ENCODE data around the gene SDK1. TPM values are rescaled to one million over a fixed set of nuclear protein-coding genes. Genes with fewer than 3 reads are reported as not detected.

Gene SDK1
- total and polyA plus RNA-seq, 7 experiments from 2014 or later, result 0.07 to 2.5 (median 0.54) TPM

GRCh38 chr7:3453398-3453797 is 152.3 kb downstream of the SDK1 start:
- POLR2A ChIA-PET, result no interaction called here
- ATAC-seq (no peak), DNase-seq (no peak)
- H3K36me3 ChIP-seq (ENCODE audit: control insufficient read depth in 2 of 3, insufficient read depth in 3 of 3, low read length in 3 of 3), result no peaks in the 10 kb centered on the region
- peaks cover 0 to 30% (median 4%) of the 10 kb centered on the region in 11 donors for H3K9me3 Mint-ChIP-seq
- H3K27me3 ChIP-seq (ENCODE audit: control insufficient read depth in 2 of 2, insufficient read depth in 2 of 2, low read length in 2 of 2), result no peaks in the 10 kb centered on the region
- H3K27me3 Mint-ChIP-seq, result peaks cover 0 to 3% (median 0%) of the 10 kb centered on the region in 5 donors
- no peaks in the 10 kb centered on the region for H3K9me3 ChIP-seq (ENCODE audit: control insufficient read depth in 2 of 3, low read length in 3 of 3)
- peaks cover 0 to 10% (median 5%) of the 10 kb centered on the region in 5 donors for H3K36me3 Mint-ChIP-seq
- H3K4me1 Mint-ChIP-seq, result peaks cover 0 to 11% (median 8%) of the 10 kb centered on the region in 7 donors
- no peak overlapping the region for H3K4me3 Mint-ChIP-seq
- CTCF ChIA-PET, result no interaction called here
- no peak overlapping the region for H3K27ac ChIP-seq (ENCODE audit: low read depth, low read length)
- no peak overlapping the region for H3K27ac Mint-ChIP-seq
- H3K4me1 ChIP-seq (ENCODE audit: control insufficient read depth in 2 of 2, insufficient read depth in 2 of 2, low read length in 2 of 2), result no peaks in the 10 kb centered on the region
- intact Hi-C loops (cut with micrococcal nuclease), result no loop called here
- no peak overlapping the region for H3K4me3 ChIP-seq (ENCODE audit: low read length)

DNA sequence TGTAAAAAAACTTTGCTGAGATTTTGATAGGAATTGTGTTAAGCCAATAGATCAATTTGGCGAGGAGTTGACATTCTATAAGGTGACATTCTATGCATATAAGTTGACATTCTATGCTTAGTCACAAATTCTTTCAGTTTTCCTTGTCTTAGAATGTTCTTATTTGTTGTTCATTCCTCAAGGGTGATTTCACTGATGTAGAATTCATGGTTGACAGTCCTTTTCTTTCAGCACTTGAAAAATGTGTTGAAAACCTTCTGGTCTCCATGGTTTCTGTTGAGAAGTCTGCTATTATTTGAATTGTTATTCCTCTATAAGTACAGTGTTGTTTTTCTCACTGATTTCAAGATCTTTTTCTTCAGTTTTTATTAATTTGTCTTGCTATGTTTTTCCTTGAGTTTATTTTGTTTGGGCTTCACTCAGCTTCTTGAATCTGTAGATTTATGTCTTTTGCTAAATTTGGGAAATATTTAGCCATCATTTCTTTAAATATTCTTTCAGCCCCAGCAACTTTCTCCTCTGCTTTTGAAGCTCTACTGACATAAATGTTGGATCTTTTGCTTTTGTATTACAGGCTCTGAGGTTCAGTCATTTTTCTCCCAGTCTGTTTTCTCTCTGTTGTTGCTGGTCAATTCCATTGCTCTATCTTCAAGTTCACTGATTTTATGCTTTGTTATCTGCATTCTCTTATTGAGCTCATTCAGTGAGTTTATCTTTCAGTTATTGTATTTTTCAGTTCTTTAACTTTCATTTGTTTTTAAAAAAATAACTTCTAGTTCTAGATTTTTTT is 154.9 kb downstream of the SDK1 start:
- POLR2A ChIA-PET, result interaction anchor here (0.6 kb wide), 1 partner anchor 35 kb away, joined by 3 read pairs; no protein-coding TSS in a partner anchor
- CTCF ChIA-PET, result no interaction called here
- ATAC-seq (no peak), DNase-seq (no peak)
- H3K9me3 ChIP-seq (ENCODE audit: control insufficient read depth in 2 of 3, low read length in 3 of 3), result no peaks in the 10 kb centered on the region
- no peak overlapping the region for H3K27ac ChIP-seq (ENCODE audit: low read depth, low read length)
- Mint-ChIP-seq H3K9me3 (peaks cover 0 to 30% (median 5%) of the 10 kb centered on the region in 11 donors), H3K4me1 (peaks cover 0 to 37% (median 30%) of the 10 kb centered on the region in 7 donors), H3K27me3 (peaks cover 0 to 3% (median 0%) of the 10 kb centered on the region in 5 donors), H3K27ac (no peak overlapping the region), H3K36me3 (peaks cover 0 to 12% (median 5%) of the 10 kb centered on the region in 5 donors), H3K4me3 (no peak overlapping the region)
- no peaks in the 10 kb centered on the region for H3K36me3 ChIP-seq (ENCODE audit: control insufficient read depth in 2 of 3, insufficient read depth in 3 of 3, low read length in 3 of 3)
- no peaks in the 10 kb centered on the region for H3K27me3 ChIP-seq (ENCODE audit: control insufficient read depth in 2 of 2, insufficient read depth in 2 of 2, low read length in 2 of 2)
- intact Hi-C loops (cut with micrococcal nuclease), result no loop called here
- H3K4me3 ChIP-seq (ENCODE audit: low read length), result no peak overlapping the region
- H3K4me1 ChIP-seq (ENCODE audit: control insufficient read depth in 2 of 2, insufficient read depth in 2 of 2, low read length in 2 of 2), result peaks cover under 1 to 11% of the 10 kb centered on the region in 2 donors

DNA sequence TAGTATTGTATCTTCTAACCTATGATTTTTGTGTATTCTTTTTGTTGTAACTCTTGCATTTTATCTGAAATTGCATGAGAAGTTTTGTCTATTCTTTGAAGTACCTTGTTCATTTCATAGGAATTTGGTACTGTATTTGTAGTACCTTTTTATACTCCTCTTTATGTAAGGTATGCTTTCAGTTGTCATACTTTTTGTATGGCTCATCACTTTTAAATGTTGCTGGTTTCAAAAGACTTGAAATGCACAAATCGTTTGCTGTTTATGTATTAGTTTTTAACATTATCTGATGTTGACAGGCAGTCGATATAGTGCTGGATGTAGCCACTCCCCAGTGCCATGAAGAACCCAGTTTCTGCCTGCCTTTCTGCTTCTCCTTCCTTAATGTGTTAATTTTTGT is 158.1 kb downstream of the SDK1 start:
- ATAC-seq (no peak), DNase-seq (no peak)
- peaks cover 0 to 16% (median 5%) of the 10 kb centered on the region in 5 donors for H3K36me3 Mint-ChIP-seq
- H3K27me3 Mint-ChIP-seq, result no peaks in the 10 kb centered on the region
- peaks cover 15 to 35% of the 10 kb centered on the region in 2 donors for H3K4me1 ChIP-seq (ENCODE audit: control insufficient read depth in 2 of 2, insufficient read depth in 2 of 2, low read length in 2 of 2)
- no peak overlapping the region for H3K4me3 ChIP-seq (ENCODE audit: low read length)
- no peak overlapping the region for H3K27ac ChIP-seq (ENCODE audit: low read depth, low read length)
- H3K9me3 Mint-ChIP-seq, result peaks cover 0 to 30% (median 5%) of the 10 kb centered on the region in 11 donors
- no peaks in the 10 kb centered on the region for H3K27me3 ChIP-seq (ENCODE audit: control insufficient read depth in 2 of 2, insufficient read depth in 2 of 2, low read length in 2 of 2)
- peak overlapping the region in 4 of 10 donors; percentile 9 to 47 (median 27) for H3K4me3 Mint-ChIP-seq
- intact Hi-C loops (cut with micrococcal nuclease), result no loop called here
- H3K27ac Mint-ChIP-seq, result peak overlapping the region in 6 of 9 donors; percentile 6 to 73 (median 43)
- no peaks in the 10 kb centered on the region for H3K36me3 ChIP-seq (ENCODE audit: control insufficient read depth in 2 of 3, insufficient read depth in 3 of 3, low read length in 3 of 3)
- CTCF ChIA-PET, result no interaction called here
- H3K4me1 Mint-ChIP-seq, result peaks cover 15 to 67% (median 57%) of the 10 kb centered on the region in 7 donors
- H3K9me3 ChIP-seq (ENCODE audit: control insufficient read depth in 2 of 3, low read length in 3 of 3), result no peaks in the 10 kb centered on the region
- POLR2A ChIA-PET, result no interaction called here

- ChIA-PET CTCF (interaction anchor here (0.6 kb wide), 1 partner anchor 360 kb away, joined by 4 read pairs; no protein-coding TSS in a partner anchor), POLR2A (interaction anchor here (0.9 to 1.3 kb wide), 2 partner anchors 9 to 11 kb away, joined by 3 read pairs; no protein-coding TSS in a partner anchor)
- Histone ChIP-seq H3K4me3 (ENCODE audit: low read length) (peak overlapping the region; percentile 19), H3K27ac (ENCODE audit: low read depth, low read length) (peak overlapping the region; percentile 70), H3K4me1 (ENCODE audit: control insufficient read depth in 2 of 2, insufficient read depth in 2 of 2, low read length in 2 of 2) (peaks cover 15 to 45% of the 10 kb centered on the region in 2 donors), H3K9me3 (ENCODE audit: control insufficient read depth in 2 of 3, low read length in 3 of 3) (no peaks in the 10 kb centered on the region), H3K36me3 (ENCODE audit: control insufficient read depth in 2 of 3, insufficient read depth in 3 of 3, low read length in 3 of 3) (no peaks in the 10 kb centered on the region), H3K27me3 (ENCODE audit: control insufficient read depth in 2 of 2, insufficient read depth in 2 of 2, low read length in 2 of 2) (no peaks in the 10 kb centered on the region)
- Mint-ChIP-seq H3K27me3 (no peaks in the 10 kb centered on the region), H3K36me3 (peaks cover 0 to 16% (median 0%) of the 10 kb centered on the region in 5 donors), H3K27ac (peak overlapping the region; percentile 76 to 96 (median 93)), H3K4me3 (peak overlapping the region; percentile 21 to 92 (median 81)), H3K4me1 (peaks cover 20 to 90% (median 77%) of the 10 kb centered on the region in 7 donors), H3K9me3 (peaks cover 0 to 14% (median 2%) of the 10 kb centered on the region in 11 donors)
- peak; percentile 11 to 91 (median 86) for DNase-seq
- ATAC-seq, result peak; percentile 96
- intact Hi-C loops (cut with micrococcal nuclease), result loop anchor here (1.0 to 10.0 kb wide), 9 partner anchors 9 to 597 kb away; partner anchors contain the start of genes CARD11 (in 1 of the 2) and SDK1 (in 1 of the 2)
Observed at GRCh38 chr7:3461923-3462322, 160.9 kb downstream of the SDK1 start.

DNA sequence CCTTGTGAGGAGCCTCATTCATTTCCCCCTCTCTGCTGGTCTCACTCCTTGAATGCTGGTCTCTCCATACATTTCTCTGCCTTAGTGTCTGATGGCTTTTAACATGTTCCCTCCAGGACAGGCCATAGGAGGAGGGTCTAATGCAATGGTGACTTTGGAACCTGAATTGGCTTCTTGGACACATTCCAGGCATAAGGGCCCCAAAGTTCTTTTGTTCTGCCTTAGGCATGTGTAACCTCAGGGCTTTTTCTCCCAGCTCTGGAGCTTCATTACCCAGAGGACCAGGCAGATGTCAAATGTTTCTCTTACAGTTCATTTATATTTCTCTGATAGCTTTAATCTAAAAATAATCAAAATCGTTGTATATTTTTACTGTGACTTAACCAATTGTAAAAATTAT is 162.6 kb downstream of the SDK1 start:
- ChIA-PET CTCF (no interaction called here), POLR2A (interaction anchor here (1.0 kb wide), 1 partner anchor 12 kb away, joined by 3 read pairs; no protein-coding TSS in a partner anchor)
- Histone ChIP-seq H3K27ac (ENCODE audit: low read depth, low read length) (no peak overlapping the region), H3K27me3 (ENCODE audit: control insufficient read depth in 2 of 2, insufficient read depth in 2 of 2, low read length in 2 of 2) (no peaks in the 10 kb centered on the region), H3K4me3 (ENCODE audit: low read length) (no peak overlapping the region), H3K4me1 (ENCODE audit: control insufficient read depth in 2 of 2, insufficient read depth in 2 of 2, low read length in 2 of 2) (peaks cover 15 to 45% of the 10 kb centered on the region in 2 donors), H3K36me3 (ENCODE audit: control insufficient read depth in 2 of 3, insufficient read depth in 3 of 3, low read length in 3 of 3) (no peaks in the 10 kb centered on the region), H3K9me3 (ENCODE audit: control insufficient read depth in 2 of 3, low read length in 3 of 3) (no peaks in the 10 kb centered on the region)
- DNase-seq, result no peak
- no peaks in the 10 kb centered on the region for H3K27me3 Mint-ChIP-seq
- intact Hi-C loops (cut with micrococcal nuclease), result loop anchor here (2.0 to 10.0 kb wide), 4 partner anchors 61 to 599 kb away; partner anchors contain the start of gene SDK1 (in 1 of the 2)
- peak overlapping the region in 5 of 9 donors; percentile 11 to 94 (median 82) for H3K27ac Mint-ChIP-seq
- ATAC-seq, result no peak
- peaks cover 0 to 10% (median 0%) of the 10 kb centered on the region in 5 donors for H3K36me3 Mint-ChIP-seq
- H3K9me3 Mint-ChIP-seq, result peaks cover 0 to 2% (median 0%) of the 10 kb centered on the region in 11 donors
- H3K4me1 Mint-ChIP-seq, result peaks cover 20 to 78% (median 62%) of the 10 kb centered on the region in 7 donors
- H3K4me3 Mint-ChIP-seq, result no peak overlapping the region

DNA sequence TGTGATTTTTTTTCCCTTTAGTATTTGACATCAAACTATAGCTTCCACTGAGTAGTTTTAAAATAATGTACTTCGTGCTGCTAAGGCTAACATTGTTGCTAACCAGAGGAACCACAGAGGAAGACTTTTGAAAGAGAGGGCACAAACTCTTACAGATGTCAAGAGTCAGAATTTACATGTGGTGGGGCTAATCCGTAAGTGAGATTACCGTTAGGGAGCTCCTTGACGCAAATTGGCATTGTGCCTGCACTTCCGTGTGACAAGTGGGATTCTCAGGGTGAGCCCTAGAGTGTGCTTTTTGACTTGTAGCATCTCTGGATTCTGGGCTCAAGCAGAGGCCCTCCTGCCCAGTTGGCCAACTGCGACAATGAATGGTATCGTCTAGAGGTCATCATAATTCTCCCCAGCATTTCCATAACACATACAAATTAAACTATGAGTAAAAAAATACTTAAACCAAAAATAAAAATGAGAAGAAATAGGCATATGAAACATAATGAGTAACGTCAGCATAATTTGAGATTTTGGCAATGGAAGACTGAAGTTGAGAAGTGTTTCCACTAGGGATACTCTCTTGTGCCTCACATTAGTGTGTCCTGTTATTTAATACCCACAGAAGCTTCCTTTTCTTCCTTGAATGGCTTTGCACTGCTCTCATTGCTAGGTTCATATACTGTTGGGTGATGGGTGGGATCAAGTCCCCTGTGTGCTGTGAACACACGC is 164.0 kb downstream of the SDK1 start:
- POLR2A ChIA-PET, result interaction anchor here (1.0 kb wide), 1 partner anchor 14 kb away, joined by 3 read pairs; no protein-coding TSS in a partner anchor
- CTCF ChIA-PET, result no interaction called here

More for the DNA sequence above, 164.0 kb downstream of the SDK1 start:
- no peaks in the 10 kb centered on the region for H3K9me3 ChIP-seq (ENCODE audit: control insufficient read depth in 2 of 3, low read length in 3 of 3)
- DNase-seq, result peak in 7 of 9 donors; percentile 64 to 80 (median 76)
- no peaks in the 10 kb centered on the region for H3K9me3 Mint-ChIP-seq
- intact Hi-C loops (cut with micrococcal nuclease), result loop anchor here (5.0 to 10.0 kb wide), 2 partner anchors 63 to 600 kb away; no protein-coding TSS in a partner anchor
- H3K27me3 ChIP-seq (ENCODE audit: control insufficient read depth in 2 of 2, insufficient read depth in 2 of 2, low read length in 2 of 2), result no peaks in the 10 kb centered on the region
- no peak overlapping the region for H3K4me3 ChIP-seq (ENCODE audit: low read length)
- no peaks in the 10 kb centered on the region for H3K27me3 Mint-ChIP-seq
- peaks cover 19 to 71% (median 56%) of the 10 kb centered on the region in 7 donors for H3K4me1 Mint-ChIP-seq
- no peak overlapping the region for H3K27ac ChIP-seq (ENCODE audit: low read depth, low read length)
- H3K4me1 ChIP-seq (ENCODE audit: control insufficient read depth in 2 of 2, insufficient read depth in 2 of 2, low read length in 2 of 2), result peaks cover 15 to 42% of the 10 kb centered on the region in 2 donors
- H3K36me3 ChIP-seq (ENCODE audit: control insufficient read depth in 2 of 3, insufficient read depth in 3 of 3, low read length in 3 of 3), result no peaks in the 10 kb centered on the region
- peak overlapping the region in 5 of 10 donors; percentile 25 to 59 (median 34) for H3K4me3 Mint-ChIP-seq
- H3K36me3 Mint-ChIP-seq, result peaks cover 0 to 4% (median 0%) of the 10 kb centered on the region in 5 donors
- peak overlapping the region in 7 of 9 donors; percentile 78 to 97 (median 92) for H3K27ac Mint-ChIP-seq
- ATAC-seq, result peak; percentile 24

Data from naive thymus-derived CD4-positive, alpha-beta T cell (primary cell).